ENCODE data around the gene HERC4.

DNA sequence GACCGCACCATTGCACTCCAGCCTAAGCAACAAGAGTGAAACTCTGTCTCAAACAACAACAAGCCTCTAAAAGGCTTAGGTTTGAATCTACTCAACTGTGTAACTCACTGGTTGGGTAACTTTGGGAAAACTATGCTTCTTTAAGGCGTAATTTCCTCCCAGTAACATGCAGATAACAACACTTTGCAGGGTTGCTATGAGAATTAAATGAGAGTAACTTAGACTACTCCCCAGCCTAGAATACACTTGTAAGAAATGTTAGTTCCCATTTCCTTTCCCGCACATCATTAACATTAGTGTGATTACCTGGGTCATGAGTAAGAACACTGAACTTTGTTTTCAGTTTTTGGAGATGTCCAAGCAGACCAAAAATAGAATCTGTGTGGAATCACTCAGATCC is 28.8 kb upstream of the HERC4 start:
- TF ChIP-seq POLR2AphosphoS5 (IDR thresholded peaks at IDR 0.05; ENCODE audit: low read depth, low read length): no peak
- TF ChIP-seq TAF1 (IDR thresholded peaks at IDR 0.05; ENCODE audit: low read depth, low read length): no peak

Measured in GM12891 (cell line).